GM12891 (cell line): ENCODE data around the gene CSMD2.

Experiments
- POLR2A ChIP-seq: IDR thresholded peaks from 2 replicates; pipeline ENCODE4 v1.6.1; 2011; ENCODE audit warnings: low read depth, low read length, control low read depth
- POLR2AphosphoS5 ChIP-seq: IDR thresholded peaks from 2 replicates; pipeline ENCODE4 v1.6.1; 2011; ENCODE audit warnings: low read depth, low read length, control low read depth
- SPI1 ChIP-seq: IDR thresholded peaks from 2 replicates; pipeline ENCODE4 v1.6.1; 2011; ENCODE audit warnings: low read depth, low read length, control low read depth
- TAF1 ChIP-seq: IDR thresholded peaks from 2 replicates; pipeline ENCODE4 v1.6.1; 2011; ENCODE audit warnings: low read depth, low read length, control low read depth

DNA sequence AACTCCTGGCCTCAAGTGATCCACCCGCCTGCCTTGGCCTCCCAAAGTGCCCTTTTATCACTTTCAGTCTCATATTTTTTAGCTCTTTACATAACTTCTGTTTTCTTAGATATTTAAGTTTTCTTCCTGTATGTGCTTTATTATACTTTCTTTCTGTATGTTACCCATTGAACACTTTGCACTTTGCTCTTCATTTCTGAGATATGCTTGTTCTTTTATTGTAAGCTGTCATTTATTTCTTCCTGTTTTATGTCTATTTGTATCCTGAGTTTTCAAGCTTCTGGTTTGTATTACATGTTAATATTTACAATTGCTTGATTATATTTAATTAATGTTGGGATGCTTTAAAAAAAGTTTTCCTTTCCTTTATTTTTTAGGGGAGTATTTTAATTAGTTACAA is 656.9 kb downstream of the CSMD2 start:
- no peak for TF ChIP-seq POLR2A
- TF ChIP-seq POLR2AphosphoS5 = no peak
- no peak for TF ChIP-seq TAF1
- TF ChIP-seq SPI1 = no peak
